Measurements from ENCODE around the gene RPS6KA5. TPM values are rescaled to one million over a fixed set of nuclear protein-coding genes. Genes with fewer than 3 reads are reported as not detected.

The RPS6KA5 gene
- polyA plus RNA-seq, 1 donor, result 5.6 TPM

DNA sequence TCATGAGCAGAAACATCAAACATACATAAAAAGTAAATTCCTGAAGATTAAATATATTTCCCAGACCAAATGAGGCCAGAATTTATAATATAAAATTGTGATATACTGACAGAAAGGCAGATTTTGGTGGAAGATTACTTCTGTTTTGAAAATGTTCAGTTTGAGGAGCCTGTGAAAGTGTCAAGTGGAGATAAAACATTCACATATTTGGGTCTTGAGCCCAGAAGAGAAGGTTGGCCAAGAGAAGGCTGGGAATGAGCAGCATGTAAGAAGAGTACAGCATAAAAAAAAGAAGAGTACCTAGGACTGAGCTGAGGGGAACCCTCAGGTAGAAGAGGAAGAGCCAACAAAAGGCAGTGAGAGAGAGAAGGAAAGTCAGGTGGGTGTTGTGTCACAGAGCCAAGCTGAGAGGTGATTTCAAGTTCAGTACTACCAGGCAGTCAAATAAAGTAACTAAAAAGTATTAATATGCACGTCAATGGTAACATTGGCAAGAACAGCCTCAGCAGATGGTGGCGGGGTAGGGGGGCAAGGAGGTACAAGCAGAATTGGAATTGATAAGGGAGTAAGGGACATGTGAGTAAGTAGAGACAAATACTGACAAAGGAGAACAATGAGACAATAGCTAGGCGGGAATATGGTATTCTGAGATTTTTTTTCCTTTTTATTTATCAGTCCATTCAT lies 123.5 kb downstream of the RPS6KA5 start:
- no peak for DNase-seq

DNA sequence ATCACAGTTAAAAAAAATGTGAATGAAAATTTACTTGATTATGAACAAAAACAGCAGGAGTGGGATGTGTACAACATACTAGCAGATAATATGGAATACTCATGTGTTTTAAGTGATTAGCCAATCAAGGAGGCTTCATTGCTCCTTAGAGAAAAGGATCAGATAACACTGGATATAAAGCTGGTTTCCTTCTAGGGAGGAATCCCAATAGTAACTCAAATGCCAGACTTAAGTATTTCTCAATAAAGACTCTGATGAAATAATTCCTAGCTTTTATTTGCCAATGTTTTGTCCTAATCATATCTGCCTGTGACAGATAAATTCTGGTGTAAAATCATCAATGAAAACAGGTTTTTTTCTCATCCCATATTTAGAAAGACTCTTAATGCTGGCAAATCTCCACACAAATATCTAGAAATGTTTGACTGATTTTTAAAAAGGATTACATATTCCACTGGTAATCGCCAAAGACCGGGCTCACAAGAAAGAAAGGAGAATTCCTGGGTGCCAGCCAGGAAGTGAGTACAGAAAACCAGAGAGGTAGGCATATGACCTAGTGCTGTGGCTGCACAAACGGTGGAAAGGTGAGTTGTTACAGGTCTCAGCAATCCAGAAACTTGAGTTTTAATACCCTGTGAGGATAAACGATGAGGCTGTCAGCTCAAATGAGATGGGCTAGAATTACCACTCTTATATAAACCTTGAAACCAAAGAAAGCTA lies 135.7 kb downstream of the RPS6KA5 start:
- peak; percentile 6 for DNase-seq

DNA sequence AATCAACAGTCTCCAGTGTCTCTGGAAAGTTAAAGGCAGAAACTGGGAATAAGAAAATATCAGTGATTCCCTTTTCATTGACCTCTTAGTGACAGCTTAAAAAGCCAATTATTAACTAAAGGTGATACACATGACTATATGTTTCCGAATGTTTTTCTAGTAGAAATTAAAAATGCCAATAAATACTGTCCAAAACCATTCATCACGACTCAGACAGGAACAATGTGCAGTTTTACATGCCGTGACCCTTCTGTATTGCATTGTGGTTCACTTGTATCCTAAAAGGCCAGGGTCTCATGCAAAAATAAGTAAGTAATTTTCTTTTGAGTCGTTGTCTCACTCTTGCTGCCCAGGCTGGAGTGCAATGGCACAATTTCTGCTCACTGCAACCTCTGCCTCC lies 138.3 kb downstream of the RPS6KA5 start:
- DNase-seq, result no peak

DNA sequence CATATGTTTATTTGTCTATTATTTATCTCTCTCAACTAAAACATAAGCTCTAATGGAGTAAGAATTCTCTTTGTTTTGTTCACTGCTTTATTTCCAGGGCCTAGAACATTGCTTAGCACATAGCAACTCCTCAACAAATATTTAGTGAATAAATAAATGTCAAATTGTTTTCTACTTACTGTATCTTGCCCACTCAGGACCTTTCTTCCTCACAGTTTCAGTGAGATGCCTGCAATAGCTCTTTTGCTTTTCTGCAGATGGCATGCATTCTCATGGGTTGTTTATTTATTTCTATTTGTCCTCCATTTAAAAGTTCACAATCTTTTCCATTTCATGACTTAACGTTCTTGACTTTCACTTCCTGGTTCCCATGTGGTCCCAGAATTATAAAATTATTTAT lies 149.3 kb downstream of the RPS6KA5 start:
- DNase-seq, result no peak

DNA sequence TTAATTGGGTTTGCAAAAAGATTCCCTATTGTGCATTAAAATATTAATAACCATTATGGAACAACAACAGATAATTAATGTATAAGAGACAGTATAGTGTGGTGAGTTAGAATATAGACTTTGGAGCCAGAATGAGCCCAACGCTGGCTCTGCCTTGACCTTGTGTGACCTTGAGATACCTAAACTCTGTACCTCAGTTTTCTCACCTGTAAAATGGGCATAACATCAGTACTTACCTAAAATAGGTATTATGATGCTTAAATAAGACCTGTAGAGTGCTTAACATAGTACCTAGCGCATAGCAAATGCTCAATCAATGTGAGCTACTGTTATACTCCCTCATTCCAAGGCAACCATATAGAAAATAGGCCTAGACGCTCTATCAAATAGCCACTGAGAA lies 153.3 kb downstream of the RPS6KA5 start:
- DNase-seq, result no peak

DNA sequence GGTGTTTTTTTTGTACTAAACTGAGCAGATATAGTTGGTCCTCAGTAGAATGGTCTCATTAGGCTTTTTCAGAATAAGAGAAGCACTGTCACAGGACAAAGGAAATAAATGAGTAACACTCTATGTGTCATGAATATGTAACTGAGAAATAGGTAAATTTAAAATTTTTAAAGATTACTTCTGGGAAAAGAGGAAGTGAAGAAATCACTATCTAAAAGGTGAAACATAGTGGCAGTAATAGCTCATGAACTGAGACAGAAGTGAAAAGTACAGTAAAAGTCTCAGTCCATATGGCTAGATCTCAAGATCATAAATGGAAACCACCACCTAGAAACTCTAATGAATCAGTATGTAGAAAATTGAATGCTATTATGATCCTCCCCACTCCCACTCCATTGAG lies 154.9 kb downstream of the RPS6KA5 start:
- DNase-seq, result no peak

DNA sequence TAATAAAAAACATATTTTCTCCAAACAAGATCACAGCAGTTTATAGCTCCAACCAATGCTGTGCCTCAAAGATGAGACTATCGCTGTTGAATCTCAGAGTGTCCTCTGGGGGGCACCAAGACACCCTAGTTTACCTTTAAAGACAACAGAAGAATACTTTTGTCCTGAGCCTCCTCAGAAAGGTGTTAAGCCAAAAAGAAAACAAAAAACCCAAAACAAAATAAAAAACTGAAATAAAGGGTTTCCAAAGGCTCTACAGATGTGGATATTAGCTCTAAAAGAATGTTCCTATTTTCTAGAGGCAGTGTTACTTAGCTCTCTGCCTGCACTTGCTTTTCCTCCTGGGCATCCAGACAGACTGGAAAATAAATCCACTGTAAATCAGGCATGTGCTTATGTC lies 157.3 kb downstream of the RPS6KA5 start:
- peak; percentile 69 for DNase-seq

DNA sequence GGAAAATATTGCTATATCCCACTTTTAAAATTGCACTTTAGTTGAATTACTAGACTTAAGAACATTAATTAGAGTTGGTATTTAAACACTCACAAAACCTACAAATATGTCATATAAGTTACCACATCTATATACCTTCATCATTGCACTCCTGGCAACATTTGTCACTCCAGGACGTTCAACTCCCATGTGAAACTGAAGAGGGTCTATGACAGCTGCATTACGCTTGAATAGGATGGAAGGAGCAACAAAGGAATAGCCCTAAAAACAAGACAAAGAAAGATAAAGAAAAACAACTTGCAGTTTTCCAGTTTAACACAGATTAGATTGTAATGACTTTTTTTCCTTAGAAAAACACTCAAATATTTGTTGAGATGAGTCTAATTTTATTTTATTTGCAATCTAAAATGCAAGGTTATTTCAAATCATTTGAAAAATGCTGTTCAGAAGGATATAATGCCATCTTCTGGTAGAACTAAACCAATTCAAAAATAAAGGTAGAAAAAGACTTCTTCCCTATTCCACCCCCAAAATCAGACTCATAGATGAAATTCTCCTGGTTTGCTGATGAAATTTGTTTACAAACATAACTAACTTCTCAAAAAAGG lies 159.9 kb downstream of the RPS6KA5 start:
- DNase-seq, result no peak

DNA sequence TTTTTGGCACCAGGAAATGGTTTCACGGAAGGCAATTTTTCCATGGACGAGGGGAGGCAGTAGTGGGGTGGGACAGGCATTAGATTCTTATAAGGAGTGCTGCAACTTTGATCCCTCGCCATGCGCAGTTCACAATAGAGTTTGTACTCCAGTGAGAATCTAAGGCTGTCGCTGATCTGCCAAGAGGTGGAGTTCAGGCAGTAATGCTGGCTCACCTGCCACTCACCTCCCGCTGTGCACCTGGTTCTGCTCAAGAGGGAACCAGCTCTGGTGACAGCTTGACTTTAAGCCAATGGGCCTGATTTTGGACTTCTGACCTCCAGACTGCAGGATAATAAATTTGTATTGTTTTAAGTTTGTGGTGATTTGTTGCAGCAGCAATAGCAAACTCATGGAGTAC lies 163.4 kb downstream of the RPS6KA5 start:
- DNase-seq, result no peak

DNA sequence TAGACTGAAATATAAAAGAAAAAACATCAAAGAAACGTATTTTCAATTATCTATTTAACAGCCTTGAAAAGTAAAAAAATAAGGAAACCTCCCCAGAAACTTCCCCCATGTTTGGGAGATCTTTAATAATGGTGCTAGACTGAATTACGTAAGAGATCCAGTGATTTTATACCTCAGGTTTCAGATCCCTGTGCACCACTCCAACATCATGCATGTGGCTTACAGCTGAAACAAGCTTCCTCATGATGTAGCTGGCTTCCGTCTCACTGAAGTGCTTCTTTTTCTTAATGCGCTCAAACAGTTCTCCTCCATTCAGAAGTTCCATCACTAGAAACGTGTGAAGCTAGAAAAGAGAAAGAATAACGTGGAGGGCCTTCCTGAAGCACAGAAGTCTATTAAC lies 166.2 kb downstream of the RPS6KA5 start:
- DNase-seq, result no peak

DNA sequence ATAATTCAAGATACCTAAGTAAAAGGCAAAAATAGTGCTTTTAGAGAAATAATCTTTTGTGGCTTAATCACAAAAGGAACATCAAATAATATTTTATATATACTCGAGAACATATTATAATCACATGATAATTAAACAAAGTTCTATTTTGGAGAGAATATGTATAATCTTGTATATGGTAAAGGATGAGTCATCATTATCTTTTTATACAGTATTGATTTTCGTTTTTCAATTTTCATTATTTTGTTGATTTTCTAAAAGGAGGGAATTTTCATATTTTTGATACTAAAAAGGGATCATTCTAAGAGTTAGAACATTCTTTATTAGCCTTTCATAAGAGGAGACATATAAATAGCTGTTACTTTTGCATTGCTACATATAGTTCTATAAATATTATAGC lies 166.9 kb downstream of the RPS6KA5 start:
- DNase-seq, result no peak

DNA sequence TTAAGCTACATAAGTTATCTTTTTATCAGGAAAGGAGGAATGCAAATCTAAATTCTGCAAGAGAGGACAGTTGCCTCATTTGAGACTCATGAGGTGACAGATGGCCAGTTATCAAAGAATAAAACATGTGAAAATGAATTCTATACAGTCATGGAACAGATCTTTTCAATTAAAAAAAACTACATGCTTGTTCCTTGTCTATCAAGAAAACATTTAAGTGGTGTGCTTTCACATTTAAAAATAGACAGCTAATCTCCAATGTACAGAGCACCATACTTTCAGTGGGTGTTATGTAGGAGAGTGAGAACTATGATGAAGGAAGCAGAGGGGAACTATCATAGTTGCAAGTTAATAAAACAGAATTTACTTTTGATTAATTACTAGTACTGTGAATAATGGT lies 167.5 kb downstream of the RPS6KA5 start:
- DNase-seq, result no peak

DNA sequence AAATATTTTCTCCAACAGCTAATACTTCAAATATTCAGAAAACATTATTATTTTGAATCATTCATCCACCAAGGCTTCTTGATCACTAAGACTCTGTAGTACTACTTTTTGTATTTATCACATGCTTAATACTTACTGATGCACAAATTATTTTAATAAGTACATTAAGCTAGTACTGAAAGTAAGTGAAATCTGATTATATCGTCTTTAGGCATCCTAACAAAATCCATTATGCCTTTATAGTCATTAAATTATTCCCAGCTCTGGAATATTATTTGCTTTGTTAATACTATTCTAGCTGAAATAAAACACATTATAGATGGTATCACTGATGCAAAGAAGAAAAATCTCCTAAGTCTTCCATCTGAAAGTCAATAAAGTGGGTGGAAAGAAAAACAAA lies 169.1 kb downstream of the RPS6KA5 start:
- no peak for DNase-seq

DNA sequence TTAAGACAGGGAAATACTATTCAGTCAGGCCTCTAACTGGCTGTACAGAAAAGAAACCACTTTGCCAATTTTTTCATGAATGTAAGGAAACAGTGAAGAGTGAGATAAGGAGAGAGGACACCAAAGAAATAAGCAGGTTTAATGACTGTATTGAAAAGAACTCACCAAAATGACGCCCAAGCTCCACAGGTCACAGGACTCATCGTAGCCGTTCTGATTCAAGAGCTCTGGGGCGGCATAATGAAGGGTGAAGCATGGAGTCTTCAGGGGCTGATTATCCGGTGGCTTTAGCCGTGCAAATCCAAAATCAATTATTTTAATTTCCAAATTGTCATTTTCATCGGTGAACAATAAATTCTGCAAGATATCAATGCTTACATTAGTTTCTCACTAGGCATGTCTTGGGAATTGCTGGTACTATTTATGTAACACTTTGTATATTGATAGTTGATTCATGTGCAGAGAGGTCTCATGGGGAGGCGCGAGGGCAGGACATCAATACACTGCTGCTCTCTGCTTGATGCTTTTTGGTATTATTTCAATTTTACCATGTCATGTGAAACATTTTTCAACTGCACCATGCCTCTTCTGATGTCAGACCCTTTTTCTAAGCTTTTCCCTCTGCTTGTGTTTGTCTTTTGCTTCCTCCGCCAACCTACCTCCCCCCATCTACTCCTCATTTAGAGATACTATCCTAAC lies 170.0 kb downstream of the RPS6KA5 start:
- no peak for DNase-seq

DNA sequence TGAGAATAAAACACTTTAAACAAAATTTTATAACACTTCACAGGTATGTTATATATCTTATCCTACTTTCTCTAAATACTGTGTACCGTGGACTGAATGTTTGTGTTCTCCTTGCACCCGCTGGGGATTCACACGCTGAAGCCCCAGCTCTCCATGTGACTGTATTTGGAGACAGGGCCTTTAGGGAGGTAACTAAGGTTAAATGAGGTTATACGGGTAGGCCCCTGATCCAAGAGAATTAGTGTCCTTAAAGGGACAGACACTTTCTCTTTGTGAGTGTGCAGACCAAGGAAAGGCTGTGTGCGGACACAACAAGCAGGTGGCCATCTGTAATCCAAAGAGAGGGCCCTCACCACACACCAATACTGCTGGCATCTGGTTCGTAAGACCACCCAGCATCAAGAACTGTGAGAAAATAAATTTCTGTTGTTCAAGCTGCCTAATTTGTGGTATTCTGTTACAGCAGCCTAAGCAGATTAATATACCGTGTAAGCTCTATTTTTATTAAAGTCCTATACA lies 174.1 kb downstream of the RPS6KA5 start:
- no peak for DNase-seq

DNA sequence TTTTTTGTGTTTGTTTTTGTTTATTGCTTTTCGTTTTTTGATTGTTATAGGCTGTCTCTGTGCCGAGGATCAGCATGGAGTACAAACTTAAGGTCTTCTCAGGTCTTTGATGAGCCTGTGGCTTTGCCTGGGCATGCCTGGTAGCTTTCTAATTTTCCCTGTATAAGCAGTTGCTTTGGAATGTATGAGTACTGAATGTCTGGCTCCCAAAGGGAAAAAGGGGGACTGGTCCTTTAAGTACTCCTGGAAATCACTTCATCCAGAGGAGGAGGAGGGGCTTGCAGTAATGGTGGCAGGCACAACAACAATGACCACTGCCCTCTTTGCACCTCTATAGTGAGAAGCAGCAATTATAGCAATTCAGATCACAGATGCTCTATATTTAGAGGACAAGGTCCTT lies 176.7 kb downstream of the RPS6KA5 start:
- DNase-seq, result no peak

DNA sequence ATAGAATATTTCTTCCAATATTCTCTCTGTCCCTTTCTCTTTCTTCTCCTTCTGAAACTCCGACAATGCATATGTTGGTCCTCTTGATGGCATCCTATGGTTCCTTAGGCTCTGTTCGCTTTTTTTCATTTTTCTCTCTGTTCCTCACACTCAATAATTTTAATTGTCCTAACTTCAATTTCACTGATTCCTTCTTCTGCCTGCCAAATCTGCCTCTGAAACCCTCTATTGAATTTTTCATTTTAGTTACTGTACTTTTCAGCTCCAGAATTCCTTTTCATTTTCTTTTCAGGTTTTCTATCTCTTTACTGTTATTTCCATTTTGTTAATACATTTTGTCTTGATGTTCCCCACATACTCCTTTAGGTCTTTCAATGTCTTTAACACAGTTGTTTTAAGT lies 177.2 kb downstream of the RPS6KA5 start:
- no peak for DNase-seq

DNA sequence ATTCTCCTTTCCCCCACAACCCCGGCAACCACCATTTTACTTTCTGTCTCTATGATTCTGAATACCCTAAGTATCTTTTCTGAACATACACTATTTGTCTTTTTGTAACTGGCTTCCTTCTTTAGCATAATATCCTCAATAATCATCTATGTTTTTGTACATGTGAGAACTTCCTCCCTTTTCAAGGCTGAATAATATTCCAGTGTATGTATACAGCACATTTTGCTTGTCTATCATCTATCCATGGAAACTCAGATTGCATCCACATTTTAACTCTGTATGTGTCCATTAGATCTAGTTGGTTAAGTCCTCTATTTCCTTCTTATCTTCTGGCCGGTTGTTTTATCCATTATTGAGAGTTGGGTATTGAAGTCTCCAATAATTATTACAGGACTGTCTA lies 180.2 kb downstream of the RPS6KA5 start:
- DNase-seq, result no peak

DNA sequence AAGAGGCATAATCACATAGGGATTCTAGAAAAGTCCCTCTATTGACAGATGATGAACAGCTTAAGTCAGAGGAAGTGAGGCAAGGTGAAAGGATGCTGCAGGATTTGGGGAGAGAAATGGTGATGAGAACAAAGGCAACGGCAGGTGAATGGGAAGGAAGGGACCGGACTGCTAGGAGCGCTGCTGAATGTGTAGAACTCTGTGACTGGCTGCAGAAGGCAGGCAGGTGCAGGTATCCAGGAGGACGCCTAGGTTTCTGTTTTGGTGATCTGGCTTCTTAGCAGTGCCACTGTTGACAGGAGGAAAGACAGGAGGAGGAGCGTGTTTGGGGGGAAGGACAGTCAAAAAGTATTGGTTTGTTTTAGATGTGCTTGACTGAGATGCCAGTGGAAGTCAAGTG lies 185.8 kb downstream of the RPS6KA5 start:
- DNase-seq, result no peak

DNA sequence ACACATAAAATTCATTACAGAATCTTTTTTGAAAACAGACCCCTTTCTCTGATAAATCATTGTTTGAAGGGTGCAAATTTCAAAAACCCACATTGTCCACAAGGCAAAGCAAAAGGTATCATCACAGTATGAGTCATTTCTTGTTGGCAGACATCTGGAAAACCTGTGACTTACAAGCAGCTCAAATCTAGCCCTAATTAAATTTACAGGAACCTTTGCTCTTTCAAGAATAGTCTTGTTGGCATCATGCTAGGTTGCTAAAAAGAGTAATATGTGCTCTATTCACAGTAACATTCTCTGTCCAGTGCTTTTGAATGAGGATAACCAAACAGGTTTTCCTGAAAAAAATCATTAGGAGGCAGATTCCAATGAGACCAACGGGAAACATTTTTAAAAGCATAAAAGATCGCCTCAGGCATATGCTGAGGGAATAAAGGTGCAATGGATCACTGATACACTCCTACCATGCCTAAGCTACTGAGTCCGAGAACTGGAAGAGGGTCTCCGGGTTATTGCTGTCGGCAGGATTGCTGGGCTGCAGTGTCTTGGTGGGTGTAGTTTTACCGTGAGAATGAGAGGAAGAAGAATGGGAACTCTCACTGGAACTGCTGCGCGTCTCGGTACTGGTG lies 188.7 kb downstream of the RPS6KA5 start:
- DNase-seq, result peak; percentile 32

DNA sequence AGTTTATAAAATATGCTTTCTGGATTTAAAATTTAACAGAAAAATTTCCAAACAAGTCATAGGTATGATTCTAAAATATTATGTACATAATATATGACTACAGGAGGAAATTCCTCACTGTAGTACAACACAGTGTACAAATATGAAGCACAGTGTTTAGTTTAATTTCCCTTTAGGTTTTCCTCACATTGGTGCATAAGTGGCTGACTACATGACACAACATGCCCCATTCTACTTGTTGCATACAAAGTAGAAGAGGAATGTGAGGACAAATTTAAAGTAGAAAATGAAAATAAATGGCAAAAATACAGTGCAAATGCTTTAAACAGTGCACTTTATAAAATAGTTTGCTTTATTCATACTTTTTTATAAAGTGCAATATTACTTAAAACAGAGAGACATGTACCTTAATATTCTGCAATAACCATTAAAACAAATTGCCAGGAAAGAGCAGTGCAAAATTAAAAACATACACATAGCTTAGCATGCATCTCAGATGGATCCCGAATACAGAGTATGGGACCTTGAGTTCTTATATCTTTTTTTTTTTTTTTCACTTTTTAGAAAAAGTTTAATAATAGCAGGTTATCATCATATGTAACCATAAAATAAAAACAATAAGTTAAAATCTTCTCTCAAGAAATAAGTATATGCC lies 189.4 kb downstream of the RPS6KA5 start:
- DNase-seq, result no peak

DNA sequence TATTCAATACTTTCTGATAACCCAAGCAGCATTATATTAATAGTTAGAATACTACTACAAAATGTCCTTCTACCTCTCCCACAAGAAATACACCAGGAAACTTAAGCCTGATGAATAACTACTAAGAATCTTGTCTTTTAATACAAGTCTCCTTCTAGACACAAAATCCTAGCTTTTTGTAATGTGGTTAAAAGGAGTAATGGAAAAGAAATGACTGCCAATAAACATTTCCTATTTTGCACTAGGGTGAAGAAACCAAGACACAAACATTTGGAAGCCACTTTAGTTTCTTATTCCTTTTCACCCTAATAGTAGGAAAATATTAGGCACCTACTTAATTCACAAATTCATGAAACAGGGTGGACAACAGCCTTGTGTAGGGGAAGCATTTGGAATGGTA lies 192.9 kb downstream of the RPS6KA5 start:
- DNase-seq, result peak; percentile 43

Measured in hindlimb muscle (tissue), 1 donor.